B cell (primary cell): ENCODE results near the gene ABCG1. TPM values are rescaled to one million over a fixed set of nuclear protein-coding genes. Genes with fewer than 3 reads are reported as not detected.
A peak's percentile ranks its signal among the peaks of the same experiment; 100 is the strongest.

Experiments
- ATAC-seq: fragments of 200-7000 bp; cut with Tn5 transposase; one replicate; pipeline ENCODE4 v1.10.0; 2021; ENCODE audit warnings: low read depth, mild to moderate bottlenecking, moderate number of reproducible peaks, moderate library complexity
- CTCF ChIA-PET: fragments of 350-600 bp; sonication (Branson Sonifier 250); formaldehyde crosslinking; loops from one replicate; lab custom pipeline; 2021; ENCODE audit warnings: antibody characterized with exemption, inconsistent platforms; lab: Charles Lee
- POLR2A ChIA-PET: fragments of 350-600 bp; sonication (Branson Sonifier 250); formaldehyde crosslinking; loops from one replicate; lab custom pipeline; 2021; ENCODE audit warnings: antibody characterized with exemption; lab: Charles Lee
- DNase-seq: peaks from one replicate; pipeline ENCODE4 v3.0.0; 2013
- H2AFZ ChIP-seq: 2 replicates; pipeline ENCODE4 v1.6.1; 2012; ENCODE audit warnings: mild to moderate bottlenecking, low read depth, low read length; ENCODE audit not compliant: insufficient read depth, poor library complexity, severe bottlenecking
- H3K27ac ChIP-seq, 2 donors: 1 replicate in 1 of 2; 2 replicates in 1 of 2; pipeline ENCODE4 v1.5.1; 2012 to 2013; ENCODE audit warnings: low read length in 2 of 2, mild to moderate bottlenecking in 2 of 2, moderate library complexity in 1 of 2
- H3K27me3 ChIP-seq, 4 experiments: fragments of 200-600 bp in 1 of 4; sonication (generic) in 1 of 4; replicated peaks in 1 of 4; 1 replicate in 2 of 4; 2 replicates in 2 of 4; pipeline versions ENCODE4 v1.6.1 to v1.7.0; 2013 to 2016; ENCODE audit warnings: low read length in 3 of 4, mild to moderate bottlenecking in 2 of 4, mixed read lengths in 1 of 4, moderate library complexity in 1 of 4; ENCODE audit not compliant: insufficient read depth in 4 of 4, control insufficient read depth in 3 of 4; ENCODE audit errors: control extremely low read depth in 1 of 4
- H3K36me3 ChIP-seq, 2 experiments: replicated peaks in 1 of 2; 1 replicate in 1 of 2; 2 replicates in 1 of 2; pipeline versions ENCODE4 v1.6.1 to v1.7.1; 2013; ENCODE audit warnings: low read length in 1 of 2; ENCODE audit not compliant: insufficient read depth in 2 of 2, control insufficient read depth in 1 of 2; ENCODE audit errors: control extremely low read depth in 1 of 2, extremely low read depth in 1 of 2
- H3K4me1 ChIP-seq, 2 donors: fragments of 200-600 bp in 1 of 2; sonication (generic) in 1 of 2; 1 replicate in 1 of 2; 2 replicates in 1 of 2; pipeline versions ENCODE4 v1.5.1 to v1.6.1; 2013 to 2017; ENCODE audit warnings: low read length in 2 of 2; ENCODE audit not compliant: control insufficient read depth in 2 of 2, insufficient read depth in 2 of 2
- H3K4me2 ChIP-seq: replicated peaks from 2 replicates; pipeline ENCODE3; 2012; ENCODE audit warnings: mild to moderate bottlenecking, low read depth, low read length; ENCODE audit not compliant: poor library complexity, severe bottlenecking
- H3K4me3 ChIP-seq, 5 experiments: fragments of 200-600 bp in 1 of 5; sonication (generic) in 1 of 5; 1 replicate in 3 of 5; 2 replicates in 2 of 5; pipeline versions ENCODE4 v1.5.1 to v1.7.0; 2011 to 2016; ENCODE audit warnings: low read length in 4 of 5, mild to moderate bottlenecking in 4 of 5, low read depth in 2 of 5, control low read depth in 1 of 5, moderate library complexity in 1 of 5; ENCODE audit not compliant: insufficient read depth in 1 of 5; ENCODE audit errors: control extremely low read depth in 1 of 5, extremely low read depth in 1 of 5
- H3K79me2 ChIP-seq: fragments of 200-600 bp; sonication (generic); one replicate; pipeline ENCODE4 v1.6.0; 2016; ENCODE audit warnings: low read length; ENCODE audit not compliant: control insufficient read depth, insufficient read depth
- H3K9ac ChIP-seq: fragments of 200-600 bp; sonication (generic); 2 replicates; pipeline ENCODE4 v1.6.1; 2017; ENCODE audit warnings: mild to moderate bottlenecking, low read length, moderate library complexity
- H3K9me3 ChIP-seq, 3 donors: one replicate each; pipeline versions ENCODE4 v1.6.1 to v1.7.1; 2013; ENCODE audit warnings: low read length in 2 of 3; ENCODE audit not compliant: control insufficient read depth in 2 of 3, insufficient read depth in 1 of 3; ENCODE audit errors: control extremely low read depth in 1 of 3
- H4K20me1 ChIP-seq: 2 replicates; pipeline ENCODE4 v1.6.0; 2012; ENCODE audit warnings: mild to moderate bottlenecking, low read length; ENCODE audit not compliant: insufficient read depth, control insufficient read depth, poor library complexity, severe bottlenecking
- H3K27ac Mint-ChIP-seq: one replicate; pipeline ENCODE4 v1.8.0; 2021; ENCODE audit warnings: mixed read lengths
- H3K27me3 Mint-ChIP-seq: one replicate; pipeline ENCODE4 v1.8.0; 2021; ENCODE audit warnings: mixed read lengths
- H3K4me1 Mint-ChIP-seq: one replicate; pipeline ENCODE4 v1.8.0; 2021; ENCODE audit warnings: mixed read lengths
- H3K4me3 Mint-ChIP-seq: one replicate; pipeline ENCODE4 v1.8.0; 2021; ENCODE audit warnings: mixed read lengths
- H3K9me3 Mint-ChIP-seq: one replicate; pipeline ENCODE4 v1.8.0; 2022; ENCODE audit warnings: mixed read lengths; ENCODE audit not compliant: insufficient read depth
- EZH2 ChIP-seq: IDR thresholded peaks from 2 replicates; pipeline ENCODE4 v1.6.1; 2012; ENCODE audit warnings: borderline replicate concordance, low read depth, mild to moderate bottlenecking, moderate library complexity, low read length; ENCODE audit not compliant: insufficient read depth, poor library complexity, severe bottlenecking
- WGBS: methylation state at CpG from one replicate; pipeline ENCODE4 v1.1.5; 2013; ENCODE audit warnings: missing lambda C conversion rate; ENCODE audit not compliant: insufficient coverage; 5-methylcytosine and 5-hydroxymethylcytosine counted together
- intact Hi-C: fragments of 100-400 bp; cut with micrococcal nuclease; formaldehyde crosslinking; loops from one replicate; pipeline ENCODE4 v1.10.0; 2022
- polyA plus RNA-seq: library from polyadenylated mRNA; depleted of rRNA; stranded (reverse); fragments of >200 nt; gene quantifications from 2 replicates; pipeline ENCODE4 v1.2.3, GENCODE V29; 2012
- total RNA-seq, 2 donors: library from RNA; stranded (reverse); fragments of 120-200 nt in 1 of 2; gene quantifications; 1 replicate in 1 of 2; 2 replicates in 1 of 2; pipeline versions ENCODE4 v1.2.3 to v1.2.4, GENCODE V29; 2013 to 2022
- TF ChIP-seq, protein P1 (sequence below): fragments of 200-600 bp; IDR thresholded peaks from one replicate; pipeline ENCODE4 v1.8.0; 2022; ENCODE audit warnings: antibody characterized with exemption, mild to moderate bottlenecking

ABCG1 gene
- total and polyA plus RNA-seq, 2 donors (not counting 1 experiment from before 2014, with no cell fraction given) = 8.7 to 27.5 TPM

DNA sequence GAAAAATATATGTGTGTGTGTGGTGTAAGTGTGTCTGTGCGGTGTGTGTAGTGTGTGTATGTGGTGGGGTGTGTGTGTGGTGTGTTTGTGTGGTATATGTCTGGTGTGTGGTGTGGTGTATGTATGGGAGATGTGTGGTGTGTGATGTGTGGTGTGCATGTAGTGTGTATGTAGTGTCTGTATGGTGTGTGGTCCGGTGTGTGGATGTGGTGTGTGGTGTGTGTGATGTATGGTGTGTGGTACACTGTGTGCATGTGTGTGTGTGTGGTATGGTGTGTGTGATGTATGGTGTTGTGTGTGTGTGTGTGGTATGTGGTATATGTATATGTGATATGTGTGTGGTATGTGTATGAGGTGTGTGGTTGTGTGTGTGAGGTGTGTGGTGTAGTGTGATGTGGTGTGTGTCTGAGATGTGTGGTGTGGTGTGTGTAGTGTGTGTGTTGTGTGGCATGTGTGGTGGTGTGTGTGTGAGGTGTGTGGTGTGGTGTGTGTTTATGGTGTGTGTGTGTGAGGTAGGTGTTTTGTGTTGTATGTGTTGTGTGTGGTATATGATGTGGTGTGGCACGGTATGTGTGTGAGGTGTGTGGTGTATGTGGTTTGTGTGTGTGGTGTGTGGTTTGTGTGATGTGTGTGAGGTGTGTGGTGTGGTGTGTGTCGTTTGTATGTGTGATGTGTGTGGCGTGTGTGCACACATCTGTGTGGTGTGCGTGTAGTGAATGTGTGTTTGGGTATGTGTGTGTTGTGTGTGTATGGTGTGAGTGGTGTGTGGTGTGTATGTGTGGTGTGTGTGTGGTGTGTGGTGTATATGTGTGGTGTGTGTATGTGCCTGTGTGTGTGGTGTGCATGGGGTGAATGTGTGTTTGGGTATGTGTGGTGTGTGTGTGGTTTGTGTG, 35.3 kb upstream of the ABCG1 start:
- ATAC-seq (no peak), DNase-seq (no peak)
- no peak overlapping the region for H3K4me2 ChIP-seq
- no peaks in the 10 kb centered on the region for H3K27me3 ChIP-seq
- WGBS = 95% methylated on average over 6 of the region's 6 CpGs
- H3K4me1 ChIP-seq = peaks cover 16 to 22% of the 10 kb centered on the region in 2 donors
- no peaks in the 10 kb centered on the region for H3K79me2 ChIP-seq
- H3K27ac Mint-ChIP-seq = no peak overlapping the region
- H3K9me3 ChIP-seq = peaks cover 0 to 10% (median 0%) of the 10 kb centered on the region in 3 donors
- no peak overlapping the region for H2AFZ ChIP-seq
- CTCF ChIA-PET = interaction anchor here (0.9 kb wide), 1 partner anchor 51 kb away, joined by 3 read pairs; no protein-coding TSS in a partner anchor
- no peak overlapping the region for H3K9ac ChIP-seq
- no peaks in the 10 kb centered on the region for H3K9me3 Mint-ChIP-seq
- H4K20me1 ChIP-seq = no peaks in the 10 kb centered on the region
- H3K27ac ChIP-seq = no peak overlapping the region
- POLR2A ChIA-PET = no interaction called here
- H3K4me3 ChIP-seq = no peak overlapping the region
- H3K4me1 Mint-ChIP-seq = peaks cover 29% of the 10 kb centered on the region
- no peak overlapping the region for H3K4me3 Mint-ChIP-seq
- H3K27me3 Mint-ChIP-seq = no peaks in the 10 kb centered on the region
- H3K36me3 ChIP-seq = no peaks in the 10 kb centered on the region
- no peak for TF ChIP-seq EZH2
- TF ChIP-seq, protein P1, sequence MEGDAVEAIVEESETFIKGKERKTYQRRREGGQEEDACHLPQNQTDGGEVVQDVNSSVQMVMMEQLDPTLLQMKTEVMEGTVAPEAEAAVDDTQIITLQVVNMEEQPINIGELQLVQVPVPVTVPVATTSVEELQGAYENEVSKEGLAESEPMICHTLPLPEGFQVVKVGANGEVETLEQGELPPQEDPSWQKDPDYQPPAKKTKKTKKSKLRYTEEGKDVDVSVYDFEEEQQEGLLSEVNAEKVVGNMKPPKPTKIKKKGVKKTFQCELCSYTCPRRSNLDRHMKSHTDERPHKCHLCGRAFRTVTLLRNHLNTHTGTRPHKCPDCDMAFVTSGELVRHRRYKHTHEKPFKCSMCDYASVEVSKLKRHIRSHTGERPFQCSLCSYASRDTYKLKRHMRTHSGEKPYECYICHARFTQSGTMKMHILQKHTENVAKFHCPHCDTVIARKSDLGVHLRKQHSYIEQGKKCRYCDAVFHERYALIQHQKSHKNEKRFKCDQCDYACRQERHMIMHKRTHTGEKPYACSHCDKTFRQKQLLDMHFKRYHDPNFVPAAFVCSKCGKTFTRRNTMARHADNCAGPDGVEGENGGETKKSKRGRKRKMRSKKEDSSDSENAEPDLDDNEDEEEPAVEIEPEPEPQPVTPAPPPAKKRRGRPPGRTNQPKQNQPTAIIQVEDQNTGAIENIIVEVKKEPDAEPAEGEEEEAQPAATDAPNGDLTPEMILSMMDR = no peak
- intact Hi-C loops = no loop called here

DNA sequence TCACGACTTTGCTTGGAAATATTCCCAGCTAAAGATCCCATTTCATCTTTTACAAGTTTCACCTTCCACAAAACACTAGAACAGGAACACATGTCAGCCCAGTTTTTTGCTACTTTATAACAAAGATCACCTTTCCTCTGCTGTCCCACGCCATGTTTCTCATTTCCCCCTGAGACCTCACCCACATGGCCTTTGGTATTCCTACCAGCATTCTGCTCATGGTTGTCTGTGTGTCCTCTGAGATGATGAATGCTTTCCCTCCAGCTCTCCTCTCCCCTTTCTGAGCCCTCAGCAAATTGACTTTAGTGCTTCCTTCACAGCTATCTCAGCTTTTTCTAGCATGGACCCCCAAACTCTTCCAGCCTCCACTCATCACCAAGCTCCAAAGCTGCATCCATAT, 32.3 kb upstream of the ABCG1 start:
- ATAC-seq = no peak
- Mint-ChIP-seq H3K4me1 (peaks cover 43% of the 10 kb centered on the region), H3K9me3 (no peaks in the 10 kb centered on the region), H3K27me3 (no peaks in the 10 kb centered on the region), H3K4me3 (no peak overlapping the region), H3K27ac (peak overlapping the region; percentile 74)
- DNase-seq = no peak
- intact Hi-C loops = no loop called here
- no peak overlapping the region for H3K4me2 ChIP-seq
- WGBS = 79% methylated on average over 2 of the region's 2 CpGs
- no peak overlapping the region for H3K4me3 ChIP-seq
- H3K36me3 ChIP-seq = no peaks in the 10 kb centered on the region
- peaks cover 0 to 10% (median 0%) of the 10 kb centered on the region in 3 donors for H3K9me3 ChIP-seq
- H3K27ac ChIP-seq = no peak overlapping the region
- no peaks in the 10 kb centered on the region for H4K20me1 ChIP-seq
- TF ChIP-seq, protein P1 = no peak
- ChIA-PET CTCF (interaction anchor here (3.4 kb wide), 1 partner anchor 72 kb away, joined by 14 read pairs; no protein-coding TSS in a partner anchor), POLR2A (no interaction called here)
- no peaks in the 10 kb centered on the region for H3K79me2 ChIP-seq
- H2AFZ ChIP-seq = no peak overlapping the region
- H3K9ac ChIP-seq = no peak overlapping the region
- H3K27me3 ChIP-seq = no peaks in the 10 kb centered on the region
- peaks cover 28 to 42% of the 10 kb centered on the region in 2 donors for H3K4me1 ChIP-seq
